Activated CD8-positive, alpha-beta T cell treated with anti-CD3 and anti-CD28 coated beads for 36 hours (primary cell): ENCODE measurements around the gene LAMB1. TPM values are rescaled to one million over a fixed set of nuclear protein-coding genes. Genes with fewer than 3 reads are reported as not detected.

Source experiments
- ATAC-seq: fragments of 200-7000 bp; cut with Tn5 transposase; one replicate; pipeline ENCODE4 v1.10.0; 2021; ENCODE audit warnings: mild to moderate bottlenecking, moderate library complexity
- CTCF ChIA-PET: fragments of 350-600 bp; sonication (Branson Sonifier 250); formaldehyde crosslinking; loops from one replicate; lab custom pipeline; 2021; ENCODE audit warnings: antibody characterized with exemption; lab: Charles Lee
- POLR2A ChIA-PET: fragments of 350-600 bp; sonication (Branson Sonifier 250); formaldehyde crosslinking; loops from one replicate; lab custom pipeline; 2021; ENCODE audit warnings: antibody characterized with exemption; lab: Charles Lee
- DNase-seq: peaks from one replicate; pipeline ENCODE4 v3.0.0-alpha.2; 2020
- H3K27ac Mint-ChIP-seq: one replicate; pipeline ENCODE4 v1.8.0; 2021; ENCODE audit warnings: mild to moderate bottlenecking, mixed read lengths
- H3K27me3 Mint-ChIP-seq: one replicate; pipeline ENCODE4 v1.8.0; 2021; ENCODE audit warnings: mixed read lengths
- H3K36me3 Mint-ChIP-seq: one replicate; pipeline ENCODE4 v1.8.0; 2021; ENCODE audit warnings: low read depth, mixed read lengths
- H3K4me1 Mint-ChIP-seq: one replicate; pipeline ENCODE4 v1.8.0; 2021; ENCODE audit warnings: low read depth, mixed read lengths
- H3K4me3 Mint-ChIP-seq: one replicate; pipeline ENCODE4 v1.8.0; 2021; ENCODE audit warnings: mild to moderate bottlenecking, moderate library complexity, mixed read lengths
- H3K9me3 Mint-ChIP-seq: one replicate; pipeline ENCODE4 v1.8.0; 2021; ENCODE audit warnings: mixed read lengths
- CTCF ChIP-seq: fragments of 200-600 bp; IDR thresholded peaks from one replicate; pipeline ENCODE4 v1.8.0; 2022; ENCODE audit warnings: antibody characterized with exemption, mild to moderate bottlenecking
- intact Hi-C: fragments of 100-400 bp; cut with micrococcal nuclease; formaldehyde crosslinking; loops from one replicate; pipeline ENCODE4 v1.10.0; 2022
- total RNA-seq, 2 experiments: library from RNA; stranded (reverse); gene quantifications; one replicate each; pipeline ENCODE4 v1.2.3, GENCODE V29; 2021

LAMB1 gene
- total RNA-seq, 2 experiments from 2014 or later, result 0.20 to 0.36 TPM

- intact Hi-C loops, result no loop called here
- CTCF ChIA-PET, result no interaction called here
- Mint-ChIP-seq H3K27ac (no peak overlapping the region), H3K36me3 (no peaks in the 10 kb centered on the region), H3K4me1 (no peaks in the 10 kb centered on the region), H3K9me3 (no peaks in the 10 kb centered on the region), H3K27me3 (peaks cover 25% of the 10 kb centered on the region), H3K4me3 (no peak overlapping the region)
- no peak for DNase-seq
- POLR2A ChIA-PET, result no interaction called here
- ATAC-seq, result no peak
- TF ChIP-seq CTCF, result no peak
Observed at GRCh38 chr7:108010377-108010776, 7.4 kb upstream of the LAMB1 start.

DNA sequence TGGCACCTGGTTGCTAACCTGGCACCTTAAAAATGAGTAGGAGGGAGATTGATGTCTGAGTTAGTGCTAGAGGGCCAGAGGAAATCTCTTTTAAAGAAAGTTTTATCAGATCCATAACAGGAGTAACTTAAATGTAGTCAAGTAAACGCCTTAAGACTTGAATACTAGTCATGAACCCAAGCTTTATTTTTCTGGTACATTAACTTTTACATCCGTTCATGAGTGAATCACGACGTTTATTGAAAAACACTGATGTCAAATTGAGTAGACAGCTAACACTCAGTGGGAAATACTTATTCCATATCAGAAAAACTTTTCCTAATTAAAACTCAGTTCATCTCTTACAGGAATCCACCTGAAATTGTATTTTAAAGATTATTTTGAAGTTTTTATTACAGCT, 6.9 kb upstream of the LAMB1 start:
- ATAC-seq, result no peak
- ChIA-PET POLR2A (no interaction called here), CTCF (no interaction called here)
- Mint-ChIP-seq H3K36me3 (no peaks in the 10 kb centered on the region), H3K27ac (no peak overlapping the region), H3K4me3 (no peak overlapping the region), H3K9me3 (no peaks in the 10 kb centered on the region), H3K27me3 (peaks cover 29% of the 10 kb centered on the region), H3K4me1 (no peaks in the 10 kb centered on the region)
- intact Hi-C loops, result no loop called here
- no peak for DNase-seq
- TF ChIP-seq CTCF, result no peak

DNA sequence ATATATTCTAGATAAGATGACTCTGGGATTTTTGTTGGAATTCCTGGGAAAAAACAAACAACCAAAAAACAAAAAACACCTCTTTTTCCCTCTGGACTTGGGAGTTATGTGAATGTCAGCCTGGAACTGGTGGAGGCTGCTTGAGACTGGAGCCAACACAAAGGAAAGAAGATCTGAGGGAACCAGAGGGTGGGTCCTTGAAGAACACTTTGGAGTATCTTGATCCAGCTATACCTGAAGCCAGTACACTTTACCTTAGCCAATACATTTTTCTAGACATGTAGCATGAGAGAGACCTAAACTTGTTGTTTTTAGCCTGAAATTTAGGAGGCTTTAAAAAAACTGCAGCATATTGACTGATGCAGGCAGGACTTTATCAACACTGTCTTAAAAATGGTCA, 5.9 kb upstream of the LAMB1 start:
- TF ChIP-seq CTCF, result no peak
- ATAC-seq (no peak), DNase-seq (no peak)
- ChIA-PET CTCF (no interaction called here), POLR2A (no interaction called here)
- H3K9me3 Mint-ChIP-seq, result no peaks in the 10 kb centered on the region
- no peaks in the 10 kb centered on the region for H3K36me3 Mint-ChIP-seq
- H3K4me1 Mint-ChIP-seq, result peaks cover 5% of the 10 kb centered on the region
- H3K4me3 Mint-ChIP-seq, result no peak overlapping the region
- peaks cover 35% of the 10 kb centered on the region for H3K27me3 Mint-ChIP-seq
- intact Hi-C loops, result no loop called here
- H3K27ac Mint-ChIP-seq, result no peak overlapping the region

DNA sequence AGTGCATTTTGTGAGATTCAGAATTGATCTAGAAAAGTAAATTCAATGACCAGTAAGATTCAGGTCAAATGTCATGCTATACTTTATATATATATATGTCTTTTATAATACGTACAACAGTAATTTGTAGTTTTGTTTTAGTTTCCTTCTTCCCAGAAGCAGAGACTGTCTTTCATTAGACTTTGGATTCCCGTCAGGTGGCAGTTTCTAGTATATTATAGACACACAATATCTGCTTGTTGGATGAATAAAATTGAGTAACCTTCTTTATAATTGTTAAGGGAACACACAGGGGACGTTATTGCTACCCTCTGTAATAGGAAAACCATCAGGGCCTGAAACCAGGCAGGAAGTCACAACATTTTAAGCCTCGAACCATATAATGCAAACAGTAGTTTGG, 5.3 kb upstream of the LAMB1 start:
- CTCF ChIA-PET, result interaction anchor here (0.5 kb wide), 1 partner anchor 82 kb away, joined by 3 read pairs; no protein-coding TSS in a partner anchor
- intact Hi-C loops, result no loop called here
- peaks cover 40% of the 10 kb centered on the region for H3K27me3 Mint-ChIP-seq
- no peaks in the 10 kb centered on the region for H3K9me3 Mint-ChIP-seq
- peaks cover 5% of the 10 kb centered on the region for H3K4me1 Mint-ChIP-seq
- DNase-seq (no peak), ATAC-seq (no peak)
- no peaks in the 10 kb centered on the region for H3K36me3 Mint-ChIP-seq
- H3K27ac Mint-ChIP-seq, result no peak overlapping the region
- POLR2A ChIA-PET, result no interaction called here
- TF ChIP-seq CTCF, result no peak
- no peak overlapping the region for H3K4me3 Mint-ChIP-seq

- Mint-ChIP-seq H3K27ac (no peak overlapping the region), H3K36me3 (no peaks in the 10 kb centered on the region), H3K27me3 (peaks cover 42% of the 10 kb centered on the region), H3K4me3 (no peak overlapping the region), H3K4me1 (peaks cover 6% of the 10 kb centered on the region), H3K9me3 (no peaks in the 10 kb centered on the region)
- ChIA-PET POLR2A (no interaction called here), CTCF (interaction anchor here (0.5 kb wide), 1 partner anchor 82 kb away, joined by 3 read pairs; no protein-coding TSS in a partner anchor)
- DNase-seq (no peak), ATAC-seq (no peak)
- no peak for TF ChIP-seq CTCF
- intact Hi-C loops, result no loop called here
Observed at GRCh38 chr7:108007762-108008161, 4.8 kb upstream of the LAMB1 start.
